Mesenchymal stem cell (in vitro differentiated cells and primary cell): ENCODE data around the gene CUX1.

Experiments used
- DNase-seq: peaks from one replicate; pipeline ENCODE4 v3.0.0-alpha.2; 2013
- H2AFZ ChIP-seq: one replicate; pipeline ENCODE4 v1.6.1; 2013; ENCODE audit warnings: low read depth, mild to moderate bottlenecking, control low read depth, inconsistent platforms, low read length, moderate library complexity
- H2AK5ac ChIP-seq: 2 replicates; pipeline ENCODE4 v1.6.1; 2013; ENCODE audit warnings: low read length, moderate library complexity, mild to moderate bottlenecking, inconsistent platforms; ENCODE audit not compliant: severe bottlenecking
- H2BK120ac ChIP-seq: one replicate; pipeline ENCODE4 v1.6.1; 2013; ENCODE audit warnings: low read depth, mild to moderate bottlenecking, inconsistent platforms, low read length, moderate library complexity
- H2BK12ac ChIP-seq, 2 experiments: one replicate each; pipeline ENCODE4 v1.6.1; 2013; ENCODE audit warnings: inconsistent platforms in 2 of 2, low read length in 2 of 2, mild to moderate bottlenecking in 2 of 2, moderate library complexity in 2 of 2, control low read depth in 1 of 2
- H2BK15ac ChIP-seq: one replicate; pipeline ENCODE4 v1.6.1; 2013; ENCODE audit warnings: mild to moderate bottlenecking, low read depth, inconsistent platforms; ENCODE audit not compliant: poor library complexity, severe bottlenecking
- H2BK5ac ChIP-seq: 2 replicates; pipeline ENCODE4 v1.6.1; 2013; ENCODE audit warnings: low read depth, mild to moderate bottlenecking, low read length, control low read depth, inconsistent platforms; ENCODE audit not compliant: poor library complexity, severe bottlenecking
- H3K14ac ChIP-seq, 2 experiments: one replicate each; pipeline ENCODE4 v1.6.1; 2013; ENCODE audit warnings: inconsistent platforms in 2 of 2, low read length in 2 of 2, control low read depth in 1 of 2, mild to moderate bottlenecking in 1 of 2, moderate library complexity in 1 of 2
- H3K18ac ChIP-seq, 2 experiments: one replicate each; pipeline ENCODE4 v1.6.1; 2013; ENCODE audit warnings: inconsistent platforms in 2 of 2, low read length in 2 of 2, control low read depth in 1 of 2, low read depth in 1 of 2, mild to moderate bottlenecking in 1 of 2
- H3K23ac ChIP-seq, 2 experiments: one replicate each; pipeline ENCODE4 v1.6.1; 2013; ENCODE audit warnings: inconsistent platforms in 2 of 2, low read length in 2 of 2, mild to moderate bottlenecking in 2 of 2, moderate library complexity in 2 of 2, control low read depth in 1 of 2
- H3K27ac ChIP-seq: 2 replicates; pipeline ENCODE4 v1.5.1; 2013; ENCODE audit warnings: mild to moderate bottlenecking, moderate library complexity, low read length, control low read depth, inconsistent platforms; ENCODE audit not compliant: poor library complexity, severe bottlenecking
- H3K27me3 ChIP-seq, 2 experiments: 2 replicates each; pipeline versions ENCODE4 v1.6.1 to v1.7.0; 2013; ENCODE audit warnings: low read length in 2 of 2, mild to moderate bottlenecking in 2 of 2, moderate library complexity in 2 of 2, control low read depth in 1 of 2, inconsistent platforms in 1 of 2; ENCODE audit not compliant: control insufficient read depth in 1 of 2, insufficient read depth in 1 of 2
- H3K36me3 ChIP-seq, 2 experiments: 2 replicates each; pipeline versions ENCODE4 v1.6.1 to v1.7.0; 2013; ENCODE audit warnings: low read length in 2 of 2, control low read depth in 1 of 2, inconsistent platforms in 1 of 2, low read depth in 1 of 2, mild to moderate bottlenecking in 1 of 2; ENCODE audit not compliant: insufficient read depth in 2 of 2, control insufficient read depth in 1 of 2
- H3K4ac ChIP-seq, 2 experiments: one replicate each; pipeline ENCODE4 v1.6.1; 2013; ENCODE audit warnings: inconsistent platforms in 2 of 2, low read length in 2 of 2, mild to moderate bottlenecking in 2 of 2, moderate library complexity in 2 of 2, control low read depth in 1 of 2, low read depth in 1 of 2
- H3K4me1 ChIP-seq: 2 replicates; pipeline ENCODE4 v1.6.1; 2013; ENCODE audit warnings: low read depth, low read length, control low read depth; ENCODE audit not compliant: control insufficient read depth, insufficient read depth
- H3K4me2 ChIP-seq: 2 replicates; pipeline ENCODE4 v1.6.1; 2013; ENCODE audit warnings: low read length, mild to moderate bottlenecking, inconsistent platforms; ENCODE audit not compliant: poor library complexity, severe bottlenecking
- H3K4me3 ChIP-seq, 2 experiments: 2 replicates each; pipeline versions ENCODE4 v1.5.1 to v1.7.0; 2013; ENCODE audit warnings: low read length in 2 of 2, mild to moderate bottlenecking in 2 of 2, control low read depth in 1 of 2, low read depth in 1 of 2; ENCODE audit not compliant: insufficient read depth in 1 of 2
- H3K79me1 ChIP-seq: replicated peaks from 2 replicates; pipeline ENCODE4 v1.6.1; 2013; ENCODE audit warnings: mild to moderate bottlenecking, control low read depth, low read length, inconsistent platforms; ENCODE audit not compliant: poor library complexity, severe bottlenecking
- H3K9ac ChIP-seq: 2 replicates; pipeline ENCODE4 v1.7.0; 2013; ENCODE audit warnings: mild to moderate bottlenecking, low read length, moderate library complexity
- H3K9me3 ChIP-seq: 2 replicates; pipeline ENCODE4 v1.7.0; 2013; ENCODE audit warnings: mild to moderate bottlenecking, low read length; ENCODE audit not compliant: control insufficient read depth
- H4K8ac ChIP-seq: one replicate; pipeline ENCODE4 v1.6.1; 2013; ENCODE audit warnings: inconsistent platforms, mild to moderate bottlenecking, low read length, moderate library complexity
- H4K91ac ChIP-seq: one replicate; pipeline ENCODE4 v1.6.1; 2013; ENCODE audit warnings: mild to moderate bottlenecking, low read length, inconsistent platforms
- WGBS: methylation state at CpG from one replicate; pipeline ENCODE4 v1.1.7; 2013; ENCODE audit warnings: mixed read lengths; 5-methylcytosine and 5-hydroxymethylcytosine counted together

Gene CUX1

DNA sequence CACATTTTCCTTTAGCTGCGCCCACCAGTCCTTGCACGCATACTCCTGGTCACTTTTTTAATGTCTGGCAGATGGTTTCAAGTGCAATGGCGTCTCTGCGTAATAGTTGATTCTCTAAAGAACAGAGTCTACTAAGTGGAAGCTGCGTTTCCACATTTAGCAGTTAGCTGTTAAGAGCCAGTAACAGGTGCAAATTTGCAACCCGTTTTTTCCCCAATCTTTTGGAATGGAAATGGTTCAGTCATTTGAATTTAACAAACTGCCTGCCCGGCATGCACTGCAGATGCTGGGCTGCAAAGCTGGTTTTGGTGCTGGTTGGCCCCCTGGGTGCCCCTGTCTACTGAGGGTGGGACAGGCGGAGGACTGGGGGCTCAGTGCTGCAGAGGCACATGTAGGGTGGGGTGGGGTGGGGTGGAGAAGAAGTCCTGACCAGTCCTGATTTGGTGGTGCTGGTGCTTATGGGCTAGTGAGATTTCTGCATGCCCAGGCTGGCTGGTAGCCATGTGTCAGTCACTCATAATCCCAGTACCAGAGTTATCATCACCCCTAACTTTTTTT is 43.9 kb downstream of the CUX1 start:
- Histone ChIP-seq H2BK12ac (no peak overlapping the region), H3K4me3 (no peak overlapping the region), H3K4me2 (no peak overlapping the region), H3K27ac (no peak overlapping the region), H3K18ac (no peak overlapping the region), H3K9me3 (no peaks in the 10 kb centered on the region), H3K36me3 (peaks cover 0 to 12% of the 10 kb centered on the region in 2 experiments), H2BK120ac (no peak overlapping the region), H2AK5ac (no peak overlapping the region), H2BK5ac (no peak overlapping the region), H3K79me1 (peaks cover 48% of the 10 kb centered on the region), H3K14ac (no peak overlapping the region), H3K4me1 (peaks cover 12% of the 10 kb centered on the region), H3K9ac (no peak overlapping the region), H3K27me3 (no peaks in the 10 kb centered on the region), H4K8ac (no peak overlapping the region), H2AFZ (no peak overlapping the region), H3K23ac (no peak overlapping the region), H4K91ac (no peak overlapping the region), H3K4ac (no peak overlapping the region), H2BK15ac (no peak overlapping the region)
- WGBS, result 84% methylated on average over 8 of the region's 8 CpGs
- no peak for DNase-seq

DNA sequence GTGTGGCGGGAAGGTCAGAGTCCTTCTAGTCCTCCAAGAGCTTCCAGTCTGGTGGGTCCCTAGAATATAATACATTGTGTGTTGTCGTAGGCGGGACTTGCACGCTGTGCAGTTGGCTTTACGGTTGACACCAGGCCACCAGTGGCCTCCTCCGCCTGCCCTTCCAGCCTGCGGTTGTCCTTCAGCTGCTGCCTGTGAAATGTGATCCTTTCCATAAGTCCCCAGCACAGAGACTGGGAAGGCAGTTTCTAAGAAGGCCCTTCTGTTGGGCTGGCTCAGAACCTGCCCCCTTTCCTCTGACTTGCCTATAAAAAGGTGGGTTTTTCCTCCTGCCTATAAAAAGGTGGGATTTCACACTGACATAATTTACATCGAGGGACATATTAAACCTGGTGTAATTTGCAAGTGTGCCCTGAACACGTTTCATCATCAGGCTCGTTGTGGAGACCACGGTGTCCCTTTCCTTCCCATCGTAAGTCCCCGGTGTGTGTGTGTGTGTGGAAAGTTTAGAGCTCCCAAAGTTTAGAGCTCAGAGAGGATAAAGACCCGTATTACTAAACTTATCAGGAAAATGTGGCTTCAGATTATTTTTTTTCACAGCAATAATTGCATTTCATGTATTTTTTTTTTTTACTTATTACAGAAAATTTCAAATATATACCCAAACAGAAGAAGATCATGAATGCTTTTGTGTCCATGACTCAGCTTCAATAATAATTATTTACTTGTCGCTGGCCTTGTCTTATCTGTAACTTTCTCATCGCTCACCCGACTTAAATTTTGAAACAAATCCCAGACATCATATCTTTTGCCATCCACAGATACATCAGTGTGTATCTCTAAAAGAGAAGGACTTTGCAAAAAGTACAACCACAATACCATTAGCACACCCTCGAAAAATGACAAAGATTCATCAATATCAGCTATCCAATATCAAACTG is 45.1 kb downstream of the CUX1 start:
- H3K27me3 ChIP-seq, result no peaks in the 10 kb centered on the region
- peaks cover 43% of the 10 kb centered on the region for H3K79me1 ChIP-seq
- H3K9ac ChIP-seq, result no peak overlapping the region

DNA sequence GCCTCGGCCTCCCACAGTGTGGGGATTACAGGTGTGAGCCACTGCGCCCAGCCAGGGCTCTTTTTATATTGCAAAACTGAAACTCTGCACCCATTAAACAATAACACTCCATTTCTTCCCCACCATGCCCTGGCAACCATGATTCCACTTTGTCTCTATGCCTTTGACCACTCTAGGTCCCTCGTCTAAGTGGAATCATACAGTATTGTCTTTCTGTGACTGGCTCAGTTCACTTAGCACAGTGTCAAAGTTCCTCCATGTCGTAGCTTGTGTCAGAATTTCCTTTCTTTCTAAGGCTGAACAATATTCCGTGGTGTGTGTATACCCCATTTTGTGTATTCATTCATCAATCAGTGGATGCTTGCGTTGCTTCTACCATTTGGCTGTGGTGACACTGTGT is 46.2 kb downstream of the CUX1 start:
- Histone ChIP-seq H3K4ac (no peak overlapping the region), H3K27me3 (no peaks in the 10 kb centered on the region), H3K4me1 (peaks cover 10% of the 10 kb centered on the region), H3K79me1 (peaks cover 45% of the 10 kb centered on the region), H2BK15ac (no peak overlapping the region), H2AK5ac (no peak overlapping the region), H3K36me3 (peaks cover 0 to 8% of the 10 kb centered on the region in 2 experiments), H4K8ac (no peak overlapping the region), H3K14ac (no peak overlapping the region), H2BK120ac (no peak overlapping the region), H3K9ac (no peak overlapping the region), H3K27ac (no peak overlapping the region), H3K18ac (no peak overlapping the region), H4K91ac (no peak overlapping the region), H3K4me3 (no peak overlapping the region), H2BK5ac (no peak overlapping the region), H3K23ac (no peak overlapping the region), H2AFZ (no peak overlapping the region), H2BK12ac (no peak overlapping the region), H3K4me2 (no peak overlapping the region), H3K9me3 (no peaks in the 10 kb centered on the region)
- DNase-seq, result no peak
- WGBS, result 98% methylated on average over 6 of the region's 6 CpGs

More for the DNA sequence above, 45.1 kb downstream of the CUX1 start:
- Histone ChIP-seq H2BK15ac (no peak overlapping the region), H3K18ac (no peak overlapping the region), H3K27ac (no peak overlapping the region), H2AK5ac (no peak overlapping the region), H3K4me1 (peaks cover 5% of the 10 kb centered on the region), H3K4me3 (no peak overlapping the region), H3K4me2 (no peak overlapping the region), H2BK5ac (no peak overlapping the region), H4K91ac (no peak overlapping the region), H3K23ac (no peak overlapping the region), H3K9me3 (no peaks in the 10 kb centered on the region), H4K8ac (no peak overlapping the region), H3K4ac (no peak overlapping the region), H3K14ac (no peak overlapping the region), H2AFZ (no peak overlapping the region), H2BK12ac (no peak overlapping the region), H2BK120ac (peak overlapping the region; percentile 27), H3K36me3 (peaks cover 0 to 8% of the 10 kb centered on the region in 2 experiments)
- peak; percentile 54 for DNase-seq
- 74% methylated on average over 15 of the region's 18 CpGs for WGBS

DNA sequence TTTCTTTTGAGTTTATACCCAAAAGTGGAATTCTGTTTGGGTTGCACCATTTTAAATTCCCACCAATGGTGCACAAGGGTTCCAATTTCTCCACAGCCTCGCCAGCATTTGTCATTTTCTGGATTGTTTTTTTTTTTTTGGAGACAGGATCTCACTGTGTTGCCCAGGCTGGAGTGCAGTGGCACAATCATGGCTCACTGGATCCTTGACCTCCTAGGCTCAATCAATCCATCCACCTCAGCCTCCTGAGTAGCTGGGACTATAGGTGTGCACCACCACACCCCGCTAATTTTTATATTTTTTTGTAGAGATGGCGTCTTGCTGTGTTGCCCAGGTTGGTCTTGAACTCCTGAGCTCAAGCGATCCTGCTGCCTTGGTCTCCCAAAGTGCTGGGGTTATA is 46.6 kb downstream of the CUX1 start:
- Histone ChIP-seq H3K27me3 (no peaks in the 10 kb centered on the region), H2AFZ (no peak overlapping the region), H2BK5ac (no peak overlapping the region), H2BK120ac (no peak overlapping the region), H3K4me1 (peaks cover 12% of the 10 kb centered on the region), H3K18ac (no peak overlapping the region), H2BK12ac (no peak overlapping the region), H3K4me2 (no peak overlapping the region), H3K27ac (no peak overlapping the region), H2AK5ac (no peak overlapping the region), H3K23ac (no peak overlapping the region), H4K8ac (no peak overlapping the region), H2BK15ac (no peak overlapping the region), H3K9ac (no peak overlapping the region), H3K4me3 (no peak overlapping the region), H3K36me3 (peaks cover 0 to 8% of the 10 kb centered on the region in 2 experiments), H3K14ac (no peak overlapping the region), H4K91ac (no peak overlapping the region), H3K4ac (no peak overlapping the region), H3K9me3 (no peaks in the 10 kb centered on the region), H3K79me1 (peaks cover 48% of the 10 kb centered on the region)
- DNase-seq, result no peak
- 93% methylated on average over 4 of the region's 4 CpGs for WGBS
